ENCODE data around the gene FNDC8.

DNA sequence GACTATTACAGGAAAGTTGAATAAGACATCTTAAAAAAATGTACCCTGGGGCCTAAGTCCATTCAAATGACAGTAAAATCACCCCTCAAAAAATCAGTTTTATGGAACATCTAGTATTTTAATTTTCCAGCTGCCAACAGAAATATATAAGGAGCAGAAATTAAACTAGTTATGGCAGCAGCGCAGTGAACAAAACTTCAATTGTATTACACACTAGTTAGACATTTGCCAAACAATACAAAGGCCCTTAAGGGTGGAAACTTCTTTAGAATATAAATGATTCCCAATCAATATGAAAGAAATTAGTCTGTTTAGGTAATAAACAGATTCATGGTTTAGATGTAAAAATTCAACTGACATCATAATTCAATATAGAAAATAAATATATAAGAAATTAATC, 39.8 kb upstream of the FNDC8 start:
- no peak for TF ChIP-seq POLR2A (IDR thresholded peaks at IDR 0.05)
- TF ChIP-seq, protein P1, sequence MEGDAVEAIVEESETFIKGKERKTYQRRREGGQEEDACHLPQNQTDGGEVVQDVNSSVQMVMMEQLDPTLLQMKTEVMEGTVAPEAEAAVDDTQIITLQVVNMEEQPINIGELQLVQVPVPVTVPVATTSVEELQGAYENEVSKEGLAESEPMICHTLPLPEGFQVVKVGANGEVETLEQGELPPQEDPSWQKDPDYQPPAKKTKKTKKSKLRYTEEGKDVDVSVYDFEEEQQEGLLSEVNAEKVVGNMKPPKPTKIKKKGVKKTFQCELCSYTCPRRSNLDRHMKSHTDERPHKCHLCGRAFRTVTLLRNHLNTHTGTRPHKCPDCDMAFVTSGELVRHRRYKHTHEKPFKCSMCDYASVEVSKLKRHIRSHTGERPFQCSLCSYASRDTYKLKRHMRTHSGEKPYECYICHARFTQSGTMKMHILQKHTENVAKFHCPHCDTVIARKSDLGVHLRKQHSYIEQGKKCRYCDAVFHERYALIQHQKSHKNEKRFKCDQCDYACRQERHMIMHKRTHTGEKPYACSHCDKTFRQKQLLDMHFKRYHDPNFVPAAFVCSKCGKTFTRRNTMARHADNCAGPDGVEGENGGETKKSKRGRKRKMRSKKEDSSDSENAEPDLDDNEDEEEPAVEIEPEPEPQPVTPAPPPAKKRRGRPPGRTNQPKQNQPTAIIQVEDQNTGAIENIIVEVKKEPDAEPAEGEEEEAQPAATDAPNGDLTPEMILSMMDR (IDR thresholded peaks at IDR 0.05) = no peak
